ENCODE measurements around the gene CYTL1. TPM values are rescaled to one million over a fixed set of nuclear protein-coding genes. Genes with fewer than 3 reads are reported as not detected.

CYTL1 gene
- total and polyA plus RNA-seq, 12 donors = 0.48 to 5.7 (median 1.2) TPM; not detected in 1

DNA sequence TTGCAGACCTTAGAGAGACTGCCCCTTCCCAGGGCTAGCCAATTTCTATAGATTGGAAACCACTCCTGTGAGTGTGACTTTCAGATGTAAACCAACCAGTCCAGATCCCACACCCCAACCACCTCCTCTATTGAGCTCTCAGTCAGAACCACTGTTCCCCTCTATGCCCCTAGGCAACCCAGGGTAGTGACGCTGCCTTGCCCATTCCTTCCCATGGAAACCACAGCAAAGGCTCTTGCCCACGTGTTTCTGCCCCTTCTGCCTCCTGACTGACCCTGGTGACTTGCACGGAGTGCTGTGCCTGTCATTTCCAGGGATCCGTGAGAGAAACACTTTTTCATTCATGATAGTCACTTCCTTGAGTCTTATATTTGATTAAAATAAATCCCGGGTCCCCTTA, 32.4 kb downstream of the CYTL1 start:
- DNase-seq = no peak
- Histone ChIP-seq H3K27me3 (no peaks in the 10 kb centered on the region), H3K4me1 (replicated peaks in 1 of 2) (no peaks in the 10 kb centered on the region), H3K4me3 (no peak overlapping the region), H3K9me3 (replicated peaks in 1 of 3) (no peaks in the 10 kb centered on the region), H3K27ac (no peak overlapping the region), H3K36me3 (replicated peaks in 1 of 2) (no peaks in the 10 kb centered on the region)
- 68 to 83% (median 73%) methylated on average over 5 of the region's 5 CpGs for WGBS, 4 donors
- intact Hi-C loops (cut with DNase I) = no loop called here
- TF ChIP-seq POLR2A (IDR thresholded peaks at IDR 0.05) = no peak
- TF ChIP-seq, protein P1, sequence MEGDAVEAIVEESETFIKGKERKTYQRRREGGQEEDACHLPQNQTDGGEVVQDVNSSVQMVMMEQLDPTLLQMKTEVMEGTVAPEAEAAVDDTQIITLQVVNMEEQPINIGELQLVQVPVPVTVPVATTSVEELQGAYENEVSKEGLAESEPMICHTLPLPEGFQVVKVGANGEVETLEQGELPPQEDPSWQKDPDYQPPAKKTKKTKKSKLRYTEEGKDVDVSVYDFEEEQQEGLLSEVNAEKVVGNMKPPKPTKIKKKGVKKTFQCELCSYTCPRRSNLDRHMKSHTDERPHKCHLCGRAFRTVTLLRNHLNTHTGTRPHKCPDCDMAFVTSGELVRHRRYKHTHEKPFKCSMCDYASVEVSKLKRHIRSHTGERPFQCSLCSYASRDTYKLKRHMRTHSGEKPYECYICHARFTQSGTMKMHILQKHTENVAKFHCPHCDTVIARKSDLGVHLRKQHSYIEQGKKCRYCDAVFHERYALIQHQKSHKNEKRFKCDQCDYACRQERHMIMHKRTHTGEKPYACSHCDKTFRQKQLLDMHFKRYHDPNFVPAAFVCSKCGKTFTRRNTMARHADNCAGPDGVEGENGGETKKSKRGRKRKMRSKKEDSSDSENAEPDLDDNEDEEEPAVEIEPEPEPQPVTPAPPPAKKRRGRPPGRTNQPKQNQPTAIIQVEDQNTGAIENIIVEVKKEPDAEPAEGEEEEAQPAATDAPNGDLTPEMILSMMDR (IDR thresholded peaks at IDR 0.05) = no peak

DNA sequence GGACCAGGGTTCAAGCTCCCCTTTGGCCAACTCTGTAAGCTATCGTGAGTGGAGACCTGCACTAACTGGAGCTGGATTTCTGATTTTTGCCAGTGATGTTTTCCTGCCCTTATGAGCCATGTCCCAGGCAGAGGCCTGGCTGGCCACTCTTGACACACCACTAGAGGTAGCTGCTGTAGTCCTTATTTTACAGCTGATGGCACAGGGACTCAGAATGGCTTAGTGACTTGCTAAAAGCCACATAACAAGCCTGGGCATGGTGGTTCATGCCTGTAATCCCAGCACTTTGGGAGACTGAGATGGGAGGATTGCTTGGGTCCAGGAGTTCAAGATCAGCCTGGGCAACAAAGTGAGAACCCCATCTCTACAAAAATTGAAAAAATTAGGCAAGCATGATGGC, 33.4 kb downstream of the CYTL1 start:
- Histone ChIP-seq H3K4me1 (replicated peaks in 1 of 2) (no peaks in the 10 kb centered on the region), H3K4me3 (no peak overlapping the region), H3K9me3 (replicated peaks in 1 of 3) (no peaks in the 10 kb centered on the region), H3K27ac (no peak overlapping the region), H3K36me3 (replicated peaks in 1 of 2) (no peaks in the 10 kb centered on the region), H3K27me3 (no peaks in the 10 kb centered on the region)
- TF ChIP-seq POLR2A (IDR thresholded peaks at IDR 0.05) = no peak
- TF ChIP-seq, protein P1 (IDR thresholded peaks at IDR 0.05) = no peak
- WGBS, 4 donors = 74 to 89% (median 80%) methylated on average over 1 of the region's 1 CpG
- DNase-seq = no peak
- intact Hi-C loops (cut with DNase I) = no loop called here

DNA sequence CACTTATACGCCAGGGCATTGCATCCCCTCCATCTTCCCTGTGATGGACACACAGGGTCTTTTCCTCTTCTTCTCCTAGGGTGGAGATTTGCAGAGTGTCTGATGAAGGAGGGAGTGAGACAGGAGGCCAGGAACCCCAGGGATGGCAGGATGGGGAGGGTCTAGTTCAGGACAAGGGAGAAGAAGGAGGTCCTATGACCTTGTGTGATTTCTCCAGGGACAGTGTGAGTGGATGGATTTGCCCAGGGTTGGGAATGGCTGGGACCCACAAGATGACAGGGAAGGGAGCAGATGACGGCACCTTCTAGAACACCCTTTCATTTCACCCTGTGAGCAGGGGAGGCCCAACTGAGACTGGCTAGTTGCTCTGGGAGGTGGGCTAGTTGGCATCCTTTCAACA, 34.2 kb downstream of the CYTL1 start:
- 77 to 88% (median 83%) methylated on average over 2 of the region's 2 CpGs for WGBS, 4 donors
- H3K9me3 ChIP-seq (replicated peaks in 1 of 3) = no peaks in the 10 kb centered on the region
- H3K4me3 ChIP-seq = no peak overlapping the region
- no peak overlapping the region for H3K27ac ChIP-seq
- no peaks in the 10 kb centered on the region for H3K4me1 ChIP-seq (replicated peaks in 1 of 2)
- DNase-seq = no peak
- TF ChIP-seq, protein P1 (IDR thresholded peaks at IDR 0.05) = no peak
- no peak for TF ChIP-seq POLR2A (IDR thresholded peaks at IDR 0.05)
- no peaks in the 10 kb centered on the region for H3K36me3 ChIP-seq (replicated peaks in 1 of 2)
- H3K27me3 ChIP-seq = no peaks in the 10 kb centered on the region
- intact Hi-C loops (cut with DNase I) = no loop called here

DNA sequence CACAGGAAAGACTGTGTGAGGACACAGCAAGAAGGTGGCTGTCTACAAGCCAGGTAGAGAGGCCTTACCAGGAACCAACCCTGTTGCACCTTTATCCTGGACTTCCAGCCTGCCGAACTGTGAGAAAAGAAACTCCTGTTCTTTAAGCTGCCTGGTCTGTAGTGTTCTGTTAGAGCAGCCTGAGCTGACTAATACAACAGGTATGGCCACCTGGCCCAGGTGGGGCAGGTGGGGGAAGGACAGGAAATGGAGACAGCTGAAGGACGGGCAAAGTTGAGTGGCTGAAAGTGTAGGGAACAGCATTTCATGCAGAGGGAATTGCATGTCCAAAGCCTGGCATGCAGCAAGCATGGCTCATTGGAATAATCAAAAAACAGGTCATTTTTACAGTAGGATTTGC, 35.1 kb downstream of the CYTL1 start:
- DNase-seq = no peak
- H3K36me3 ChIP-seq (replicated peaks in 1 of 2) = no peaks in the 10 kb centered on the region
- H3K9me3 ChIP-seq (replicated peaks in 1 of 3) = no peaks in the 10 kb centered on the region
- TF ChIP-seq, protein P1 (IDR thresholded peaks at IDR 0.05) = no peak
- no peak for TF ChIP-seq POLR2A (IDR thresholded peaks at IDR 0.05)
- no peak overlapping the region for H3K27ac ChIP-seq
- intact Hi-C loops (cut with DNase I) = no loop called here
- 79 to 83% (median 81%) methylated on average over 2 of the region's 2 CpGs for WGBS, 4 donors
- no peak overlapping the region for H3K4me3 ChIP-seq
- H3K27me3 ChIP-seq = no peaks in the 10 kb centered on the region
- H3K4me1 ChIP-seq (replicated peaks in 1 of 2) = no peaks in the 10 kb centered on the region

Data from adrenal gland (tissue), 12 donors.